Measurements from ENCODE around the gene TXNDC15. TPM values are rescaled to one million over a fixed set of nuclear protein-coding genes. Genes with fewer than 3 reads are reported as not detected.
"Not testable (repeated sequence)": the region's sequence is repeated elsewhere in the genome, so short reads cannot be mapped to it uniquely, and the experiment has no call there.

The TXNDC15 gene
- total and polyA plus RNA-seq, 4 donors: 50.2 to 91.9 (median 73.3) TPM

- WGBS, 2 donors: 0% methylated on average over 67 to 84 of the region's 84 CpGs
- TF ChIP-seq CTCF (IDR thresholded peaks at IDR 0.05; ENCODE audit: control extremely low read depth, extremely low read depth): no peak
- Histone ChIP-seq H3K36me3 (ENCODE audit: control insufficient read depth in 4 of 4, insufficient read depth in 4 of 4, low read length in 4 of 4) (peaks cover 0 to 12% (median 4%) of the 10 kb centered on the region in 4 donors), H3K4me3 (peak within 1 kb of the TSS; percentile 98), H3K9ac (ENCODE audit: insufficient read depth in 1 of 2, low read length in 2 of 2) (peak within 1 kb of the TSS; percentile 75 to 89), H3K4me1 (ENCODE audit: control insufficient read depth in 5 of 5, insufficient read depth in 5 of 5, low read length in 5 of 5) (peaks cover 0 to 16% (median 6%) of the 10 kb centered on the region in 5 donors), H3K27me3 (ENCODE audit: control insufficient read depth in 3 of 3, insufficient read depth in 3 of 3, low read length in 2 of 3) (no peaks in the 10 kb centered on the region), H3K27ac (ENCODE audit: low read depth in 1 of 2, low read length in 1 of 2) (peak within 1 kb of the TSS; percentile 95 to 99), H3K9me3 (ENCODE audit: control insufficient read depth in 4 of 4, insufficient read depth in 3 of 4, low read length in 3 of 4) (no peaks in the 10 kb centered on the region)
- DNase-seq (peak; percentile 97 to 99 (median 97)), ATAC-seq (ENCODE audit: insufficient read depth, low FRiP score) (peak; percentile 99)
These were observed 28.1 kb upstream of the TXNDC15 start, which contains the start of gene C5orf24 for GRCh38 chr5:134845852-134846640. Gene C5orf24, plus strand, starts transcription at chr5:134845968. Its CDS starts 8,933 bp downstream, at chr5:134854901.

- peak in 1 of 3 donors; percentile 35 for DNase-seq
- 0 to 1% methylated on average over 11 of the region's 11 CpGs for WGBS, 2 donors
- Histone ChIP-seq H3K27ac (ENCODE audit: low read depth in 1 of 2, low read length in 1 of 2) (peak overlapping the region; percentile 95 to 99), H3K9me3 (ENCODE audit: control insufficient read depth in 4 of 4, insufficient read depth in 3 of 4, low read length in 3 of 4) (no peaks in the 10 kb centered on the region), H3K4me3 (peak overlapping the region; percentile 98), H3K36me3 (ENCODE audit: control insufficient read depth in 4 of 4, insufficient read depth in 4 of 4, low read length in 4 of 4) (peaks cover 0 to 16% (median 4%) of the 10 kb centered on the region in 4 donors), H3K27me3 (ENCODE audit: control insufficient read depth in 3 of 3, insufficient read depth in 3 of 3, low read length in 2 of 3) (no peaks in the 10 kb centered on the region), H3K9ac (ENCODE audit: insufficient read depth in 1 of 2, low read length in 2 of 2) (peak overlapping the region; percentile 75 to 89), H3K4me1 (ENCODE audit: control insufficient read depth in 5 of 5, insufficient read depth in 5 of 5, low read length in 5 of 5) (peaks cover 3 to 16% (median 6%) of the 10 kb centered on the region in 5 donors)
- TF ChIP-seq CTCF (IDR thresholded peaks at IDR 0.05; ENCODE audit: control extremely low read depth, extremely low read depth): no peak
- ATAC-seq (ENCODE audit: insufficient read depth, low FRiP score): no peak
These were observed 27.6 kb upstream of the TXNDC15 start for GRCh38 chr5:134846641-134846960.

DNA sequence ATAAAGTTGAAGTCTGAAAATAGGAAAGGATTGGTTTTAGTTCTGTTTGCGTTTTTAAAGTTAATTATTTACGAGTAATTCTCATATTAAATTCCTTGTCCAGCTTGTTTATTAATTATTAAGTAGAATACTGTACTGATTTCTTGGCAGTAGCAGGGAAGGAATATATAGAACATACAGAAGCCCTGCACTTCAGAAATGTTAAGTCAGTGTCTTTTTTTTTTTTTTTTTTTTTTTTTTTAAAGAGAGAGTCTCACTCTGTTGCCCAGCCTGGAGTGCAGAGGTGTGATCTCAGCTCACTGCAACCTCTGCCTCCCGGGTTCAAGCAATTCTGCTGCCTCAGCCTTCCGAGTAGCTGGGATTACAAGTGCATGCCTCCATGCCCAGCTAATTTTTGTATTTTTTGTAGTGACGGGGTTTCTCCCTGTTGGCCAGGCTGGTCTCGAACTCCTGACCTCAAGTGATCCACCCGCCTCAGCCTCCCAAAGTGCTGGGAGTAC is 24.7 kb upstream of the TXNDC15 start:
- not testable (repeated sequence) for H3K27me3 ChIP-seq (ENCODE audit: control insufficient read depth in 3 of 3, insufficient read depth in 3 of 3, low read length in 2 of 3); H3K27ac ChIP-seq (ENCODE audit: low read depth in 1 of 2, low read length in 1 of 2); ATAC-seq (ENCODE audit: insufficient read depth, low FRiP score); H3K4me3 ChIP-seq; H3K9me3 ChIP-seq (ENCODE audit: control insufficient read depth in 4 of 4, insufficient read depth in 3 of 4, low read length in 3 of 4); H3K9ac ChIP-seq (ENCODE audit: insufficient read depth in 1 of 2, low read length in 2 of 2); DNase-seq
- WGBS, 2 donors: 86 to 93% methylated on average over 7 of the region's 7 CpGs
- Histone ChIP-seq H3K36me3 (ENCODE audit: control insufficient read depth in 4 of 4, insufficient read depth in 4 of 4, low read length in 4 of 4) (peaks cover 0 to 14% (median 4%) of the 10 kb centered on the region in 4 donors), H3K4me1 (ENCODE audit: control insufficient read depth in 5 of 5, insufficient read depth in 5 of 5, low read length in 5 of 5) (peaks cover 3 to 16% (median 6%) of the 10 kb centered on the region in 5 donors)

GRCh38 chr5:134851307-134851923 is 22.8 kb upstream of the TXNDC15 start:
- DNase-seq: peak; percentile 6 to 21 (median 18)
- H3K4me3 ChIP-seq: no peak overlapping the region
- WGBS, 2 donors: 55 to 63% methylated on average over 1 of the region's 1 CpG

DNA sequence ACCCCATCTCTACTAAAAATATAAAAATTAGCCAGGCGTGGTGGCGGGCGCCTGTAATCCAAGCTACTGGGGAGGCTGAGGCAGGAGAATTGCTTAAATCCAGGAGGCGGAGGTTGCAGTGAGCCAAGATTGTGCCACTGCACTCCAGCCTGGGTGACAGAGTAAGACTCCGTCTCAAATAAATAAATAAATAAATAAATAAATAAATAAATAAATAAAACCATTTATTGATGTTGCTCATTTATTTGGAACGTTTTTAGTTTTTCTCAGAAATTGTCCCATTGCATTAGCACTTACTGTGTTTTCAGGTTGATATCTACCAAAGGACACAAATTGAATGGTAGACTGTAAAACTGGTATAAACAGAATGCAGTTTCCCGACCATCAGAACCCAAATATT is 17.7 kb upstream of the TXNDC15 start:
- not testable (repeated sequence) for H3K9me3 ChIP-seq (ENCODE audit: control insufficient read depth in 4 of 4, insufficient read depth in 3 of 4, low read length in 3 of 4); DNase-seq; H3K4me1 ChIP-seq (ENCODE audit: control insufficient read depth in 5 of 5, insufficient read depth in 5 of 5, low read length in 5 of 5); ATAC-seq (ENCODE audit: insufficient read depth, low FRiP score); H3K9ac ChIP-seq (ENCODE audit: insufficient read depth in 1 of 2, low read length in 2 of 2); H3K27me3 ChIP-seq (ENCODE audit: control insufficient read depth in 3 of 3, insufficient read depth in 3 of 3, low read length in 2 of 3); H3K4me3 ChIP-seq; H3K27ac ChIP-seq (ENCODE audit: low read depth in 1 of 2, low read length in 1 of 2)
- H3K36me3 ChIP-seq (ENCODE audit: control insufficient read depth in 4 of 4, insufficient read depth in 4 of 4, low read length in 4 of 4): peaks cover 11 to 40% (median 24%) of the 10 kb centered on the region in 4 donors
- 95 to 96% methylated on average over 7 of the region's 7 CpGs for WGBS, 2 donors

More at GRCh38 chr5:134851307-134851923, 22.8 kb upstream of the TXNDC15 start:
- H3K9me3 ChIP-seq (ENCODE audit: control insufficient read depth in 4 of 4, insufficient read depth in 3 of 4, low read length in 3 of 4): no peaks in the 10 kb centered on the region
- TF ChIP-seq CTCF (IDR thresholded peaks at IDR 0.05; ENCODE audit: control extremely low read depth, extremely low read depth): no peak
- peak overlapping the region in 1 of 2 donors; percentile 16 for H3K27ac ChIP-seq (ENCODE audit: low read depth in 1 of 2, low read length in 1 of 2)
- H3K4me1 ChIP-seq (ENCODE audit: control insufficient read depth in 5 of 5, insufficient read depth in 5 of 5, low read length in 5 of 5): peaks cover 0 to 10% (median 6%) of the 10 kb centered on the region in 5 donors
- no peaks in the 10 kb centered on the region for H3K27me3 ChIP-seq (ENCODE audit: control insufficient read depth in 3 of 3, insufficient read depth in 3 of 3, low read length in 2 of 3)
- peaks cover 9 to 28% (median 14%) of the 10 kb centered on the region in 4 donors for H3K36me3 ChIP-seq (ENCODE audit: control insufficient read depth in 4 of 4, insufficient read depth in 4 of 4, low read length in 4 of 4)
- ATAC-seq (ENCODE audit: insufficient read depth, low FRiP score): no peak
- no peak overlapping the region for H3K9ac ChIP-seq (ENCODE audit: insufficient read depth in 1 of 2, low read length in 2 of 2)

Measured in lung (tissue), 12 donors.